ENCODE measurements around the gene KIF23.

DNA sequence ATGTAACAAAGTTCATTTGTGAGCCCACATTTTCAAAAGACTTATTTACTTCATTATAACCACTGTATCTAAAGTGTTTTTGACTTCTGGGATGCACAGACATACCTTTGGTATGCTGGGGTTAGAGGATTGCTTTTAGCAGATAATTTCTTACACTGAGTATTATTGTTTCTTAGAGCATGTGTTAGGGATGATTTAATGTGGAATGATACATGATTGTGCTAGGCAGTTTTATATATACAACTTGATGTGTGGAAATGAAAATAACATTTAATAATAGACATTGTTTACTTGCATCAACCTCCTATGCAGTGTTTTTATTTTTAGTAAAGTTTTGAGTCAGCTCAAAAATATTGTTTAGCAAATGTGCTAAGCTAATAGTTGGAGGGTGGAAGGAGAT lies 3.4 kb downstream of the KIF23 start:
- TF ChIP-seq, protein P1, sequence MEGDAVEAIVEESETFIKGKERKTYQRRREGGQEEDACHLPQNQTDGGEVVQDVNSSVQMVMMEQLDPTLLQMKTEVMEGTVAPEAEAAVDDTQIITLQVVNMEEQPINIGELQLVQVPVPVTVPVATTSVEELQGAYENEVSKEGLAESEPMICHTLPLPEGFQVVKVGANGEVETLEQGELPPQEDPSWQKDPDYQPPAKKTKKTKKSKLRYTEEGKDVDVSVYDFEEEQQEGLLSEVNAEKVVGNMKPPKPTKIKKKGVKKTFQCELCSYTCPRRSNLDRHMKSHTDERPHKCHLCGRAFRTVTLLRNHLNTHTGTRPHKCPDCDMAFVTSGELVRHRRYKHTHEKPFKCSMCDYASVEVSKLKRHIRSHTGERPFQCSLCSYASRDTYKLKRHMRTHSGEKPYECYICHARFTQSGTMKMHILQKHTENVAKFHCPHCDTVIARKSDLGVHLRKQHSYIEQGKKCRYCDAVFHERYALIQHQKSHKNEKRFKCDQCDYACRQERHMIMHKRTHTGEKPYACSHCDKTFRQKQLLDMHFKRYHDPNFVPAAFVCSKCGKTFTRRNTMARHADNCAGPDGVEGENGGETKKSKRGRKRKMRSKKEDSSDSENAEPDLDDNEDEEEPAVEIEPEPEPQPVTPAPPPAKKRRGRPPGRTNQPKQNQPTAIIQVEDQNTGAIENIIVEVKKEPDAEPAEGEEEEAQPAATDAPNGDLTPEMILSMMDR (IDR thresholded peaks at IDR 0.05): no peak
- TF ChIP-seq POLR2A (IDR thresholded peaks at IDR 0.05) (no peak), POLR2AphosphoS5 (IDR thresholded peaks at IDR 0.05) (no peak), EP300 (IDR thresholded peaks at IDR 0.05) (no peak)
